HepG2 (cell line): Measurements from ENCODE around the gene NCOA6. TPM values are rescaled to one million over a fixed set of nuclear protein-coding genes. Genes with fewer than 3 reads are reported as not detected.

ENCODE experiments used
- CEBPB ChIP-seq: IDR thresholded peaks from 2 replicates; pipeline ENCODE4 v1.6.1; 2011; ENCODE audit warnings: low read depth, low read length, improper control_type of control experiment, borderline replicate concordance
- DRAP1 ChIP-seq: IDR thresholded peaks from 2 replicates; pipeline ENCODE4 v1.6.1; 2016; ENCODE audit warnings: missing genetic modification reagents, missing compliant biosample characterization
- ETV6 ChIP-seq: sonication (generic); formaldehyde crosslinking; conservative IDR thresholded peaks from 2 replicates; pipeline ENCODE4 v1.4.0; 2020; ENCODE audit warnings: missing genetic modification reagents
- FOXA3 ChIP-seq: IDR thresholded peaks from 2 replicates; pipeline ENCODE4 v1.6.1; 2016; ENCODE audit warnings: missing genetic modification reagents, missing compliant biosample characterization
- FOXM1 ChIP-seq: sonication (generic); formaldehyde crosslinking; IDR thresholded peaks from 2 replicates; pipeline ENCODE4 v1.5.0; 2020; ENCODE audit warnings: missing genetic modification reagents
- GATA4 ChIP-seq: sonication (generic); IDR thresholded peaks from 2 replicates; pipeline ENCODE4 v1.6.1; 2016; ENCODE audit warnings: antibody characterized with exemption, low read depth, borderline replicate concordance
- GATAD1 ChIP-seq: IDR thresholded peaks from 2 replicates; pipeline ENCODE4 v1.6.1; 2016; ENCODE audit warnings: missing genetic modification reagents, missing compliant biosample characterization
- ISL2 ChIP-seq: sonication (generic); formaldehyde crosslinking; IDR thresholded peaks from 2 replicates; pipeline ENCODE4 v1.5.0; 2020; ENCODE audit warnings: missing genetic modification reagents
- KDM3A ChIP-seq: IDR thresholded peaks from 2 replicates; pipeline ENCODE4 v1.6.1; 2018; ENCODE audit warnings: low read depth, missing compliant biosample characterization
- KLF15 ChIP-seq: sonication (generic); formaldehyde crosslinking; IDR thresholded peaks from 2 replicates; pipeline ENCODE4 v1.8.1; 2023; ENCODE audit warnings: borderline replicate concordance, mild to moderate bottlenecking, inconsistent platforms, missing genetic modification reagents, mixed read lengths
- MEIS2 ChIP-seq: sonication (generic); formaldehyde crosslinking; IDR thresholded peaks from 2 replicates; pipeline ENCODE4 v1.9.0; 2021; ENCODE audit warnings: mild to moderate bottlenecking, missing genetic modification reagents
- RXRB ChIP-seq: IDR thresholded peaks from 2 replicates; pipeline ENCODE4 v1.6.1; 2016; ENCODE audit warnings: borderline replicate concordance, missing genetic modification reagents, missing compliant biosample characterization
- SP140L ChIP-seq: sonication (generic); formaldehyde crosslinking; IDR thresholded peaks from 2 replicates; pipeline ENCODE4 v1.4.0; 2020; ENCODE audit warnings: missing genetic modification reagents, borderline replicate concordance
- TBX2 ChIP-seq: sonication (generic); formaldehyde crosslinking; IDR thresholded peaks from 2 replicates; pipeline ENCODE4 v1.5.0; 2020; ENCODE audit warnings: missing genetic modification reagents, mild to moderate bottlenecking, borderline replicate concordance
- THAP11 ChIP-seq: IDR thresholded peaks from 2 replicates; pipeline ENCODE4 v1.6.1; 2016; ENCODE audit warnings: missing biosample characterization, missing genetic modification reagents
- ZNF317 ChIP-seq: sonication (generic); formaldehyde crosslinking; IDR thresholded peaks from 2 replicates; pipeline ENCODE4 v1.5.0; 2020; ENCODE audit warnings: mild to moderate bottlenecking, missing genetic modification reagents
- ZNF343 ChIP-seq: sonication (generic); formaldehyde crosslinking; IDR thresholded peaks from 2 replicates; pipeline ENCODE4 v1.4.0; 2020; ENCODE audit warnings: mild to moderate bottlenecking, missing genetic modification reagents
- ZNF547 ChIP-seq: sonication (generic); formaldehyde crosslinking; IDR thresholded peaks from 2 replicates; pipeline ENCODE4 v1.5.1; 2020; ENCODE audit warnings: mild to moderate bottlenecking, missing genetic modification reagents
- ZNF572 ChIP-seq: sonication (generic); formaldehyde crosslinking; IDR thresholded peaks from 2 replicates; pipeline ENCODE4 v1.5.1; 2020; ENCODE audit warnings: mild to moderate bottlenecking, missing genetic modification reagents
- ZNF703 ChIP-seq: sonication (generic); formaldehyde crosslinking; IDR thresholded peaks from 2 replicates; pipeline ENCODE4 v1.5.1; 2020; ENCODE audit warnings: missing genetic modification reagents, mild to moderate bottlenecking, moderate library complexity, borderline replicate concordance
- ZNF75D ChIP-seq: sonication (generic); formaldehyde crosslinking; IDR thresholded peaks from 2 replicates; pipeline ENCODE4 v1.8.1; 2023; ENCODE audit warnings: missing genetic modification reagents, mild to moderate bottlenecking, borderline replicate concordance
- polyA plus RNA-seq, 8 experiments: library from polyadenylated mRNA; depleted of rRNA in 3 of 8; stranded (reverse) in 7 of 8; unstranded in 1 of 8; fragments of >200 nt; fragmentation: Illumina TruSeq in 4 of 8; extraction: Trizol in 4 of 8; gene quantifications; 2 replicates each; pipeline versions ENCODE4 v1.2.1 to v1.2.3, GENCODE V29; 2011 to 2016; ENCODE audit warnings: low read depth in 4 of 8, missing spikeins in 1 of 8, mixed read lengths in 1 of 8; ENCODE audit not compliant: insufficient read depth in 1 of 8
- total RNA-seq, 5 experiments: library from RNA; depleted of rRNA; stranded (reverse); fragments of >200 nt; fragmentation: Illumina TruSeq; extraction: Trizol; gene quantifications; 2 replicates each; pipeline ENCODE4 v1.2.3, GENCODE V29; 2016; ENCODE audit warnings: low read depth in 1 of 5
- TF ChIP-seq, protein P1 (sequence below): sonication (generic); formaldehyde crosslinking; IDR thresholded peaks from 2 replicates; pipeline ENCODE4 v1.9.0; 2021; ENCODE audit warnings: missing genetic modification reagents, mild to moderate bottlenecking, borderline replicate concordance
- TF ChIP-seq, protein P2 (sequence below): IDR thresholded peaks from 2 replicates; pipeline ENCODE4 v1.6.1; 2016; ENCODE audit warnings: control low read depth
- TF ChIP-seq, protein P3 (sequence below): sonication (generic); formaldehyde crosslinking; IDR thresholded peaks from 2 replicates; pipeline ENCODE4 v1.4.0; 2020; ENCODE audit warnings: missing genetic modification reagents, borderline replicate concordance

The NCOA6 gene
- total and polyA plus RNA-seq, 2 of the 13 experiments (the other 11 are each of a cell fraction or from before 2014, with no cell fraction given) = 11.2 to 29.3 TPM

DNA sequence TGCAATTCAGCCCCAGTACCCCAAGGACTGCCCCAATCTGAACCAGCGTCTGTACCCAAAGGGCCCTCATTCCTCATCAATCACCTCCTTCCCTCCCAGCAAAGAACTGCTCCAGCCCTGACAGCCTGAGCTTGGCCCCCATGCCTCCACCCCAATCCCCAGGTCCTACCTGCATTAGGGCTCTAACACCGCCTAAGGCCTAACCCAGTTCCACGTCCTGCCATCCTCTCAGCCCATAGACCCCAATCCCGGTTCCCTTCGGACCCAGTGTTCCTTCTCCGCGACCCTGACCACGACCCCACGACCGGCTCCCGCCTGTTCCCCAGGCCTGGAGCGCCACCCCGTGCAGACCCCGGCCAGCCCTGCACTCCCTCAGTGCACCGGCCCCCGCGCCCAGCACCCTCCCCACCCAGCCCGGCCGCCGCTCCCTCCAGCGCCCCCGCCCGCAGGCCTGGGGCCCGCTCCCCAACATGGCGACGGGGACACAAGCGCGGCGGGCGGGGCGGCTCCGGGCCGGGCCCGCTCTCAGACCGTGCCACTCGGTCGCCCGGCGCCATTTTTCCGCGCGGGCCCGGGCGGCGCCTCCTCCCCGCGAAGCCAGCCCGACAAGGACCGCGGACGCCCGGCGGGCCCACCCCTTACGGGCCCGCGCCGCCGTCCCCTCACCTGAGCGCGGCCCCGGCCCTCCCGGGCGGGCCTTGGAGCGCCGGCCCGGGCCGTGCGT is 483 bp downstream of the NCOA6 start (continued):
- no peak; the same call in 1 of the 2 replicates for TF ChIP-seq ZNF703 (CRISPR knock-in tag)
- TF ChIP-seq, protein P1, sequence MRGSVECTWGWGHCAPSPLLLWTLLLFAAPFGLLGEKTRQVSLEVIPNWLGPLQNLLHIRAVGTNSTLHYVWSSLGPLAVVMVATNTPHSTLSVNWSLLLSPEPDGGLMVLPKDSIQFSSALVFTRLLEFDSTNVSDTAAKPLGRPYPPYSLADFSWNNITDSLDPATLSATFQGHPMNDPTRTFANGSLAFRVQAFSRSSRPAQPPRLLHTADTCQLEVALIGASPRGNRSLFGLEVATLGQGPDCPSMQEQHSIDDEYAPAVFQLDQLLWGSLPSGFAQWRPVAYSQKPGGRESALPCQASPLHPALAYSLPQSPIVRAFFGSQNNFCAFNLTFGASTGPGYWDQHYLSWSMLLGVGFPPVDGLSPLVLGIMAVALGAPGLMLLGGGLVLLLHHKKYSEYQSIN = no peak
- TF ChIP-seq, protein P2, sequence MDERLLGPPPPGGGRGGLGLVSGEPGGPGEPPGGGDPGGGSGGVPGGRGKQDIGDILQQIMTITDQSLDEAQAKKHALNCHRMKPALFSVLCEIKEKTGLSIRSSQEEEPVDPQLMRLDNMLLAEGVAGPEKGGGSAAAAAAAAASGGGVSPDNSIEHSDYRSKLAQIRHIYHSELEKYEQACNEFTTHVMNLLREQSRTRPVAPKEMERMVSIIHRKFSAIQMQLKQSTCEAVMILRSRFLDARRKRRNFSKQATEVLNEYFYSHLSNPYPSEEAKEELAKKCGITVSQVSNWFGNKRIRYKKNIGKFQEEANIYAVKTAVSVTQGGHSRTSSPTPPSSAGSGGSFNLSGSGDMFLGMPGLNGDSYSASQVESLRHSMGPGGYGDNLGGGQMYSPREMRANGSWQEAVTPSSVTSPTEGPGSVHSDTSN (CRISPR knock-in tag) = no peak
- TF ChIP-seq CEBPB = no peak
- TF ChIP-seq ETV6 = 0 out of 2 replicates have a peak, but pooled peaks have one; percentile 20
- no peak for TF ChIP-seq ISL2 (CRISPR knock-in tag)
- no peak for TF ChIP-seq KDM3A (CRISPR knock-in tag)
- TF ChIP-seq ZNF317 = peak; percentile 63; the same call in 1 of the 2 replicates
- TF ChIP-seq ZNF75D (CRISPR knock-in tag) = no peak
- peak; percentile 28; the same call in 1 of the 2 replicates for TF ChIP-seq RXRB
- TF ChIP-seq TBX2 (CRISPR knock-in tag) = no peak
- TF ChIP-seq KLF15 (CRISPR knock-in tag) = peak; percentile 37
- TF ChIP-seq ZNF572 (CRISPR knock-in tag) = peak; percentile 83; the same call in 1 of the 2 replicates
- TF ChIP-seq, protein P3, sequence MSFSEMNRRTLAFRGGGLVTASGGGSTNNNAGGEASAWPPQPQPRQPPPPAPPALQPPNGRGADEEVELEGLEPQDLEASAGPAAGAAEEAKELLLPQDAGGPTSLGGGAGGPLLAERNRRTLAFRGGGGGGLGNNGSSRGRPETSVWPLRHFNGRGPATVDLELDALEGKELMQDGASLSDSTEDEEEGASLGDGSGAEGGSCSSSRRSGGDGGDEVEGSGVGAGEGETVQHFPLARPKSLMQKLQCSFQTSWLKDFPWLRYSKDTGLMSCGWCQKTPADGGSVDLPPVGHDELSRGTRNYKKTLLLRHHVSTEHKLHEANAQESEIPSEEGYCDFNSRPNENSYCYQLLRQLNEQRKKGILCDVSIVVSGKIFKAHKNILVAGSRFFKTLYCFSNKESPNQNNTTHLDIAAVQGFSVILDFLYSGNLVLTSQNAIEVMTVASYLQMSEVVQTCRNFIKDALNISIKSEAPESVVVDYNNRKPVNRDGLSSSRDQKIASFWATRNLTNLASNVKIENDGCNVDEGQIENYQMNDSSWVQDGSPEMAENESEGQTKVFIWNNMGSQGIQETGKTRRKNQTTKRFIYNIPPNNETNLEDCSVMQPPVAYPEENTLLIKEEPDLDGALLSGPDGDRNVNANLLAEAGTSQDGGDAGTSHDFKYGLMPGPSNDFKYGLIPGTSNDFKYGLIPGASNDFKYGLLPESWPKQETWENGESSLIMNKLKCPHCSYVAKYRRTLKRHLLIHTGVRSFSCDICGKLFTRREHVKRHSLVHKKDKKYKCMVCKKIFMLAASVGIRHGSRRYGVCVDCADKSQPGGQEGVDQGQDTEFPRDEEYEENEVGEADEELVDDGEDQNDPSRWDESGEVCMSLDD (CRISPR knock-in tag) = no peak
- TF ChIP-seq THAP11 (CRISPR knock-in tag) = no peak; the same call in 1 of the 2 replicates
- TF ChIP-seq MEIS2 = no peak
- no peak for TF ChIP-seq SP140L (CRISPR knock-in tag)
- TF ChIP-seq FOXM1 (CRISPR knock-in tag) = no peak
- no peak; the same call in 1 of the 2 replicates for TF ChIP-seq DRAP1 (CRISPR knock-in tag)
- TF ChIP-seq GATA4 = no peak
- 0 out of 2 replicates have a peak, but pooled peaks have one; percentile 10 for TF ChIP-seq GATAD1 (CRISPR knock-in tag)
- TF ChIP-seq ZNF343 (CRISPR knock-in tag) = 0 out of 2 replicates have a peak, but pooled peaks have one; percentile 20
- 0 out of 2 replicates have a peak, but pooled peaks have one; percentile 5 for TF ChIP-seq FOXA3 (CRISPR knock-in tag)
- peak; percentile 75 for TF ChIP-seq ZNF547 (CRISPR knock-in tag)
